ENCODE data around the gene ESRRA. TPM values are rescaled to one million over a fixed set of nuclear protein-coding genes. Genes with fewer than 3 reads are reported as not detected.
A peak's percentile ranks its signal among the peaks of the same experiment; 100 is the strongest.

ESRRA gene
- total and polyA plus RNA-seq, 9 of the 15 experiments (the other 6 are each of a cell fraction or from before 2014, with no cell fraction given) = 0.27 to 89.7 (median 23.7) TPM

DNA sequence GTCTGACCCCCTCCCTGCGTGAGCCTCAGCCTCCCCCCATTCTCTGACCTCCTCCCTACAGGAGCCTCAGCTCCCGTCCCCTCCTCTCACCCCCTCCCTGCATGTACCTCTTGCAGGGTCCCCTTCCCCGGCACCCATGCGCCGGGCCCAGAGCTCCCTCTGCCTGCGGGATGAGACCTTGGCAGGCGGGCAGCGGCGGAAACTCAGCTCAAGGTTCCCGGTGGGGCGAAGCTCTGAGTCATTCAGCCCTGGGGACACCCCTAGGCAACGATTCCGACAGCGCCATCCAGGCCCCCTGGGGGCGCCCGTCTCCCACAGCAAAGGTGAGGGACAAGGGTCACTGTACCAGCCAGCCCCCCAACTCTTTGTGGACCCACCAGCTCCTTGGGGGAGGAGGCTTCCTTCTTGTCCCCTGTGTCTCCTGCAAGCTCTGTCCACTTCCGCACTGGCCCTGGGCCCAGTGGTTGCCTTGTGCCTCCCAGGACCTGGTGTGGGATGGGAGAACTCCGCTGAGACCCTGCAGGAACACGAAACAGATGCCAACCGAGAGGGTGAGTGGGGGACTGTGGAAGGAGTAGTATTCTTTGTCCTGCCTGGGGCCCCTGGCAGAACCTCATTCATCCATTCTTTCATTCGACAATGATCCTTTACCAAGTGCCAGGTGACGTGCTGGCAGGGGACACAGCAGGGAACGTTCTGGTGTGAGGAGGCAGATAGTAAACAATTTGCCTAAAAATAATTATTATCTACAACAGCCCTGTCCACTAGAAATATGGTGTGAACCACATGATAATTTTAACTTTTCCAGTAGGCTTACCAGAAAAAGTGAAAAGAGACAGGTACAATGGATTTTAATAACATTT is 50.0 kb downstream of the ESRRA start (continued):
- TF ChIP-seq, protein P1, sequence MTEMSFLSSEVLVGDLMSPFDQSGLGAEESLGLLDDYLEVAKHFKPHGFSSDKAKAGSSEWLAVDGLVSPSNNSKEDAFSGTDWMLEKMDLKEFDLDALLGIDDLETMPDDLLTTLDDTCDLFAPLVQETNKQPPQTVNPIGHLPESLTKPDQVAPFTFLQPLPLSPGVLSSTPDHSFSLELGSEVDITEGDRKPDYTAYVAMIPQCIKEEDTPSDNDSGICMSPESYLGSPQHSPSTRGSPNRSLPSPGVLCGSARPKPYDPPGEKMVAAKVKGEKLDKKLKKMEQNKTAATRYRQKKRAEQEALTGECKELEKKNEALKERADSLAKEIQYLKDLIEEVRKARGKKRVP (CRISPR knock-in tag; IDR thresholded peaks at IDR 0.05) = no peak
- TF ChIP-seq CHD7 (IDR thresholded peaks at IDR 0.05; ENCODE audit: low read depth, low read length) (no peak), ZNF274 (IDR thresholded peaks at IDR 0.05; ENCODE audit: borderline replicate concordance, low read depth, low read length) (no peak), HEY1 (CRISPR knock-in tag; IDR thresholded peaks at IDR 0.05; ENCODE audit: borderline replicate concordance) (no peak), ARID3A (IDR thresholded peaks at IDR 0.05; ENCODE audit: borderline replicate concordance, low read depth, low read length) (no peak), HNRNPL (IDR thresholded peaks at IDR 0.05; ENCODE audit: low read depth, low read length) (no peak), HDAC6 (IDR thresholded peaks at IDR 0.05; ENCODE audit: low read depth, low read length) (no peak)
- TF ChIP-seq, protein P2, sequence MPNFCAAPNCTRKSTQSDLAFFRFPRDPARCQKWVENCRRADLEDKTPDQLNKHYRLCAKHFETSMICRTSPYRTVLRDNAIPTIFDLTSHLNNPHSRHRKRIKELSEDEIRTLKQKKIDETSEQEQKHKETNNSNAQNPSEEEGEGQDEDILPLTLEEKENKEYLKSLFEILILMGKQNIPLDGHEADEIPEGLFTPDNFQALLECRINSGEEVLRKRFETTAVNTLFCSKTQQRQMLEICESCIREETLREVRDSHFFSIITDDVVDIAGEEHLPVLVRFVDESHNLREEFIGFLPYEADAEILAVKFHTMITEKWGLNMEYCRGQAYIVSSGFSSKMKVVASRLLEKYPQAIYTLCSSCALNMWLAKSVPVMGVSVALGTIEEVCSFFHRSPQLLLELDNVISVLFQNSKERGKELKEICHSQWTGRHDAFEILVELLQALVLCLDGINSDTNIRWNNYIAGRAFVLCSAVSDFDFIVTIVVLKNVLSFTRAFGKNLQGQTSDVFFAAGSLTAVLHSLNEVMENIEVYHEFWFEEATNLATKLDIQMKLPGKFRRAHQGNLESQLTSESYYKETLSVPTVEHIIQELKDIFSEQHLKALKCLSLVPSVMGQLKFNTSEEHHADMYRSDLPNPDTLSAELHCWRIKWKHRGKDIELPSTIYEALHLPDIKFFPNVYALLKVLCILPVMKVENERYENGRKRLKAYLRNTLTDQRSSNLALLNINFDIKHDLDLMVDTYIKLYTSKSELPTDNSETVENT (CRISPR knock-in tag; IDR thresholded peaks at IDR 0.05) = peak; percentile 62; the same call in 1 of the 2 replicates
